Measurements from ENCODE around the gene WFIKKN1. TPM values are rescaled to one million over a fixed set of nuclear protein-coding genes. Genes with fewer than 3 reads are reported as not detected.
A peak's percentile ranks its signal among the peaks of the same experiment; 100 is the strongest.

WFIKKN1 gene
- total and polyA plus RNA-seq, 2 donors (not counting 1 experiment from before 2014, with no cell fraction given), result 0.64 to 0.84 TPM

- Histone ChIP-seq H3K4me1 (ENCODE audit: control insufficient read depth in 2 of 2, insufficient read depth in 2 of 2, low read length in 2 of 2) (peaks cover 15 to 41% of the 10 kb centered on the region in 2 donors), H2AFZ (ENCODE audit: insufficient read depth, low read depth, low read length, poor library complexity, severe bottlenecking) (peak overlapping the region; percentile 79), H3K27ac (ENCODE audit: low read length in 2 of 2) (peak overlapping the region; percentile 18 to 33), H3K27me3 (replicated peaks in 1 of 4; ENCODE audit: control extremely low read depth in 1 of 4, control insufficient read depth in 3 of 4, insufficient read depth in 4 of 4, low read length in 3 of 4) (no peaks in the 10 kb centered on the region), H3K4me2 (replicated peaks; ENCODE audit: low read depth, low read length, poor library complexity, severe bottlenecking) (peak overlapping the region; percentile 87), H4K20me1 (ENCODE audit: control insufficient read depth, insufficient read depth, low read length, poor library complexity, severe bottlenecking) (peaks cover 8% of the 10 kb centered on the region), H3K36me3 (replicated peaks in 1 of 2; ENCODE audit: control extremely low read depth in 1 of 2, control insufficient read depth in 1 of 2, extremely low read depth in 1 of 2, insufficient read depth in 2 of 2, low read length in 1 of 2) (no peaks in the 10 kb centered on the region), H3K4me3 (ENCODE audit: control extremely low read depth in 1 of 5, extremely low read depth in 1 of 5, insufficient read depth in 1 of 5, low read depth in 2 of 5, low read length in 4 of 5) (peak overlapping the region in 4 of 5 experiments; percentile 40 to 75 (median 60)), H3K9me3 (ENCODE audit: control extremely low read depth in 1 of 3, control insufficient read depth in 2 of 3, insufficient read depth in 1 of 3, low read length in 2 of 3) (no peaks in the 10 kb centered on the region), H3K9ac (ENCODE audit: low read length) (peak overlapping the region; percentile 73), H3K79me2 (ENCODE audit: control insufficient read depth, insufficient read depth, low read length) (peaks cover 11% of the 10 kb centered on the region)
- intact Hi-C loops (cut with micrococcal nuclease), result no loop called here
- Mint-ChIP-seq H3K27me3 (no peaks in the 10 kb centered on the region), H3K27ac (peak overlapping the region; percentile 61), H3K4me1 (peaks cover 23% of the 10 kb centered on the region), H3K9me3 (ENCODE audit: insufficient read depth) (no peaks in the 10 kb centered on the region), H3K4me3 (peak overlapping the region; percentile 74)
- CTCF ChIA-PET, result no interaction called here
- peak; percentile 61 for DNase-seq
- POLR2A ChIA-PET, result interaction anchor here (0.6 kb wide), 2 partner anchors 26 to 422 kb away, joined by 3 to 4 read pairs; no protein-coding TSS in a partner anchor
- TF ChIP-seq, protein P1, sequence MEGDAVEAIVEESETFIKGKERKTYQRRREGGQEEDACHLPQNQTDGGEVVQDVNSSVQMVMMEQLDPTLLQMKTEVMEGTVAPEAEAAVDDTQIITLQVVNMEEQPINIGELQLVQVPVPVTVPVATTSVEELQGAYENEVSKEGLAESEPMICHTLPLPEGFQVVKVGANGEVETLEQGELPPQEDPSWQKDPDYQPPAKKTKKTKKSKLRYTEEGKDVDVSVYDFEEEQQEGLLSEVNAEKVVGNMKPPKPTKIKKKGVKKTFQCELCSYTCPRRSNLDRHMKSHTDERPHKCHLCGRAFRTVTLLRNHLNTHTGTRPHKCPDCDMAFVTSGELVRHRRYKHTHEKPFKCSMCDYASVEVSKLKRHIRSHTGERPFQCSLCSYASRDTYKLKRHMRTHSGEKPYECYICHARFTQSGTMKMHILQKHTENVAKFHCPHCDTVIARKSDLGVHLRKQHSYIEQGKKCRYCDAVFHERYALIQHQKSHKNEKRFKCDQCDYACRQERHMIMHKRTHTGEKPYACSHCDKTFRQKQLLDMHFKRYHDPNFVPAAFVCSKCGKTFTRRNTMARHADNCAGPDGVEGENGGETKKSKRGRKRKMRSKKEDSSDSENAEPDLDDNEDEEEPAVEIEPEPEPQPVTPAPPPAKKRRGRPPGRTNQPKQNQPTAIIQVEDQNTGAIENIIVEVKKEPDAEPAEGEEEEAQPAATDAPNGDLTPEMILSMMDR (IDR thresholded peaks at IDR 0.05), result no peak
- no peak for TF ChIP-seq EZH2 (IDR thresholded peaks at IDR 0.05; ENCODE audit: borderline replicate concordance, insufficient read depth, low read depth, low read length, poor library complexity, severe bottlenecking)
- peak; percentile 41 for ATAC-seq (ENCODE audit: low read depth)
- 7% methylated on average over 69 of the region's 72 CpGs for WGBS (ENCODE audit: insufficient coverage)
Measured at GRCh38 chr16:642189-643049, 11.6 kb downstream of the WFIKKN1 start.

DNA sequence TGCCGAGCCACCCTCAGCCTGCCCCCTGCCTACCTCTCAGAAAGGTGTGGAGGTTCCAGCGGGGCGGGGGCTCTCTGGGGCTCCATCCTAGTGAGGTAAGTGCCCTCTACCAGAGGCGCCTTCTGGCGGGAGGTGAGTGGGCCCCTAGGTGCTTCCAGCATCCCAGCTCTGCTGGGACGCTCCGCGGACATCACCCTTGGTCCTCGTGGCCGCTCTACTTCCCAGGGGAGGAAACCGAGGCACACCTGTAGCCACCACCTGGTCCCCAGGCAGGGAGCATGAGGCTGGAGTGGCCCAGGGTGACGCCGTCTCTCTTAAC lies 12.2 kb downstream of the WFIKKN1 start:
- no peak for ATAC-seq (ENCODE audit: low read depth)
- peak overlapping the region; percentile 61 for H3K27ac Mint-ChIP-seq
- Histone ChIP-seq H3K27ac (ENCODE audit: low read length in 2 of 2) (peak overlapping the region in 1 of 2 donors; percentile 33), H3K79me2 (ENCODE audit: control insufficient read depth, insufficient read depth, low read length) (peaks cover 14% of the 10 kb centered on the region), H3K9ac (ENCODE audit: low read length) (peak overlapping the region; percentile 73), H3K9me3 (ENCODE audit: control extremely low read depth in 1 of 3, control insufficient read depth in 2 of 3, insufficient read depth in 1 of 3, low read length in 2 of 3) (no peaks in the 10 kb centered on the region), H3K36me3 (replicated peaks in 1 of 2; ENCODE audit: control extremely low read depth in 1 of 2, control insufficient read depth in 1 of 2, extremely low read depth in 1 of 2, insufficient read depth in 2 of 2, low read length in 1 of 2) (no peaks in the 10 kb centered on the region), H2AFZ (ENCODE audit: insufficient read depth, low read depth, low read length, poor library complexity, severe bottlenecking) (no peak overlapping the region), H3K27me3 (replicated peaks in 1 of 4; ENCODE audit: control extremely low read depth in 1 of 4, control insufficient read depth in 3 of 4, insufficient read depth in 4 of 4, low read length in 3 of 4) (no peaks in the 10 kb centered on the region), H3K4me1 (ENCODE audit: control insufficient read depth in 2 of 2, insufficient read depth in 2 of 2, low read length in 2 of 2) (peaks cover 19 to 41% of the 10 kb centered on the region in 2 donors), H4K20me1 (ENCODE audit: control insufficient read depth, insufficient read depth, low read length, poor library complexity, severe bottlenecking) (peaks cover 14% of the 10 kb centered on the region), H3K4me3 (ENCODE audit: control extremely low read depth in 1 of 5, extremely low read depth in 1 of 5, insufficient read depth in 1 of 5, low read depth in 2 of 5, low read length in 4 of 5) (peak overlapping the region in 3 of 5 experiments; percentile 40 to 75 (median 55)), H3K4me2 (replicated peaks; ENCODE audit: low read depth, low read length, poor library complexity, severe bottlenecking) (peak overlapping the region; percentile 87)
- H3K27me3 Mint-ChIP-seq, result no peaks in the 10 kb centered on the region
- peaks cover 24% of the 10 kb centered on the region for H3K4me1 Mint-ChIP-seq
- H3K4me3 Mint-ChIP-seq, result peak overlapping the region; percentile 74
- ChIA-PET CTCF (no interaction called here), POLR2A (interaction anchor here (0.7 kb wide), 1 partner anchor 1479 kb away, joined by 5 read pairs; no protein-coding TSS in a partner anchor)
- H3K9me3 Mint-ChIP-seq (ENCODE audit: insufficient read depth), result no peaks in the 10 kb centered on the region
- no peak for DNase-seq
- WGBS (ENCODE audit: insufficient coverage), result 89% methylated on average over 10 of the region's 13 CpGs
- TF ChIP-seq, protein P1 (IDR thresholded peaks at IDR 0.05), result no peak
- TF ChIP-seq EZH2 (IDR thresholded peaks at IDR 0.05; ENCODE audit: borderline replicate concordance, insufficient read depth, low read depth, low read length, poor library complexity, severe bottlenecking), result no peak
- intact Hi-C loops (cut with micrococcal nuclease), result no loop called here

Measured in B cell (primary cell).